ENCODE results near the gene DNAAF1.

The DNAAF1 gene

GRCh38 chr16:84159800-84160199 is 14.7 kb downstream of the DNAAF1 start:
- TF ChIP-seq YY1 (IDR thresholded peaks at IDR 0.05; ENCODE audit: low read depth) (no peak), CEBPB (IDR thresholded peaks at IDR 0.05) (no peak), TCF12 (IDR thresholded peaks at IDR 0.05; ENCODE audit: low read depth) (no peak), EGR1 (IDR thresholded peaks at IDR 0.05) (no peak), CREB1 (IDR thresholded peaks at IDR 0.05; ENCODE audit: low read depth) (no peak), TEAD4 (IDR thresholded peaks at IDR 0.05) (no peak), ZBTB7A (IDR thresholded peaks at IDR 0.05; ENCODE audit: low read depth) (no peak), RAD21 (IDR thresholded peaks at IDR 0.05; ENCODE audit: low read depth) (no peak), TAF1 (IDR thresholded peaks at IDR 0.05; ENCODE audit: low read depth) (no peak), FOXM1 (IDR thresholded peaks at IDR 0.05; ENCODE audit: borderline replicate concordance, low read depth) (no peak), REST (IDR thresholded peaks at IDR 0.05; ENCODE audit: low read depth) (no peak), NFIC (IDR thresholded peaks at IDR 0.05) (no peak), EP300 (IDR thresholded peaks at IDR 0.05; ENCODE audit: borderline replicate concordance) (no peak)
- TF ChIP-seq, protein P1, sequence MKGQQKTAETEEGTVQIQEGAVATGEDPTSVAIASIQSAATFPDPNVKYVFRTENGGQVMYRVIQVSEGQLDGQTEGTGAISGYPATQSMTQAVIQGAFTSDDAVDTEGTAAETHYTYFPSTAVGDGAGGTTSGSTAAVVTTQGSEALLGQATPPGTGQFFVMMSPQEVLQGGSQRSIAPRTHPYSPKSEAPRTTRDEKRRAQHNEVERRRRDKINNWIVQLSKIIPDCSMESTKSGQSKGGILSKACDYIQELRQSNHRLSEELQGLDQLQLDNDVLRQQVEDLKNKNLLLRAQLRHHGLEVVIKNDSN (IDR thresholded peaks at IDR 0.05), result no peak
- TF ChIP-seq, protein P2, sequence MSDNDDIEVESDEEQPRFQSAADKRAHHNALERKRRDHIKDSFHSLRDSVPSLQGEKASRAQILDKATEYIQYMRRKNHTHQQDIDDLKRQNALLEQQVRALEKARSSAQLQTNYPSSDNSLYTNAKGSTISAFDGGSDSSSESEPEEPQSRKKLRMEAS (IDR thresholded peaks at IDR 0.05), result no peak

- TF ChIP-seq FOXM1 (IDR thresholded peaks at IDR 0.05; ENCODE audit: borderline replicate concordance, low read depth) (no peak), CREB1 (IDR thresholded peaks at IDR 0.05; ENCODE audit: low read depth) (no peak), EGR1 (IDR thresholded peaks at IDR 0.05) (no peak), TAF1 (IDR thresholded peaks at IDR 0.05; ENCODE audit: low read depth) (no peak), RAD21 (IDR thresholded peaks at IDR 0.05; ENCODE audit: low read depth) (no peak), TCF12 (IDR thresholded peaks at IDR 0.05; ENCODE audit: low read depth) (no peak), ZBTB7A (IDR thresholded peaks at IDR 0.05; ENCODE audit: low read depth) (no peak), EP300 (IDR thresholded peaks at IDR 0.05; ENCODE audit: borderline replicate concordance) (no peak), REST (IDR thresholded peaks at IDR 0.05; ENCODE audit: low read depth) (no peak), CEBPB (IDR thresholded peaks at IDR 0.05) (no peak), NFIC (IDR thresholded peaks at IDR 0.05) (no peak), TEAD4 (IDR thresholded peaks at IDR 0.05) (no peak), YY1 (IDR thresholded peaks at IDR 0.05; ENCODE audit: low read depth) (no peak)
- TF ChIP-seq, protein P1 (IDR thresholded peaks at IDR 0.05), result no peak
- TF ChIP-seq, protein P2 (IDR thresholded peaks at IDR 0.05), result no peak
These were observed 15.9 kb downstream of the DNAAF1 start for GRCh38 chr16:84161037-84161436.

GRCh38 chr16:84161801-84162200 is 16.7 kb downstream of the DNAAF1 start:
- TF ChIP-seq YY1 (IDR thresholded peaks at IDR 0.05; ENCODE audit: low read depth) (no peak), RAD21 (IDR thresholded peaks at IDR 0.05; ENCODE audit: low read depth) (no peak), EP300 (IDR thresholded peaks at IDR 0.05; ENCODE audit: borderline replicate concordance) (no peak), TAF1 (IDR thresholded peaks at IDR 0.05; ENCODE audit: low read depth) (no peak), REST (IDR thresholded peaks at IDR 0.05; ENCODE audit: low read depth) (no peak), ZBTB7A (IDR thresholded peaks at IDR 0.05; ENCODE audit: low read depth) (no peak), CREB1 (IDR thresholded peaks at IDR 0.05; ENCODE audit: low read depth) (no peak), NFIC (IDR thresholded peaks at IDR 0.05) (no peak)

- TF ChIP-seq FOXM1 (IDR thresholded peaks at IDR 0.05; ENCODE audit: borderline replicate concordance, low read depth) (no peak), RAD21 (IDR thresholded peaks at IDR 0.05; ENCODE audit: low read depth) (no peak), CEBPB (IDR thresholded peaks at IDR 0.05) (no peak), TAF1 (IDR thresholded peaks at IDR 0.05; ENCODE audit: low read depth) (no peak), TEAD4 (IDR thresholded peaks at IDR 0.05) (no peak), YY1 (IDR thresholded peaks at IDR 0.05; ENCODE audit: low read depth) (no peak), REST (IDR thresholded peaks at IDR 0.05; ENCODE audit: low read depth) (no peak), EP300 (IDR thresholded peaks at IDR 0.05; ENCODE audit: borderline replicate concordance) (no peak), ZBTB7A (IDR thresholded peaks at IDR 0.05; ENCODE audit: low read depth) (no peak), NFIC (IDR thresholded peaks at IDR 0.05) (no peak), TCF12 (IDR thresholded peaks at IDR 0.05; ENCODE audit: low read depth) (no peak), CREB1 (IDR thresholded peaks at IDR 0.05; ENCODE audit: low read depth) (no peak), EGR1 (IDR thresholded peaks at IDR 0.05) (no peak)
- TF ChIP-seq, protein P1 (IDR thresholded peaks at IDR 0.05), result no peak
- TF ChIP-seq, protein P2 (IDR thresholded peaks at IDR 0.05), result no peak
These were observed 20.6 kb downstream of the DNAAF1 start for GRCh38 chr16:84165746-84166145.
